HepG2 (cell line): Measurements from ENCODE around the gene P4HTM. TPM values are rescaled to one million over a fixed set of nuclear protein-coding genes. Genes with fewer than 3 reads are reported as not detected.

Experiments
- ARID4A ChIP-seq: sonication (generic); formaldehyde crosslinking; IDR thresholded peaks from 2 replicates; pipeline ENCODE4 v1.5.0; 2020; ENCODE audit warnings: mild to moderate bottlenecking, missing genetic modification reagents, borderline replicate concordance
- ARNT ChIP-seq: fragments of 450-650 bp; IDR thresholded peaks from 2 replicates; pipeline ENCODE4 v1.6.1; 2017
- CEBPZ ChIP-seq: IDR thresholded peaks from 2 replicates; pipeline ENCODE4 v1.6.1; 2012; ENCODE audit warnings: low read length, improper control_type of control experiment
- DNMT1 ChIP-seq: sonication (generic); formaldehyde crosslinking; IDR thresholded peaks from 2 replicates; pipeline ENCODE4 v1.5.1; 2020; ENCODE audit warnings: mild to moderate bottlenecking, missing genetic modification reagents
- GMEB1 ChIP-seq: sonication (generic); formaldehyde crosslinking; IDR thresholded peaks from 2 replicates; pipeline ENCODE4 v1.5.1; 2020; ENCODE audit warnings: missing genetic modification reagents, mild to moderate bottlenecking, borderline replicate concordance
- REL ChIP-seq: sonication (generic); formaldehyde crosslinking; conservative IDR thresholded peaks from 2 replicates; pipeline ENCODE4 v1.8.0; 2022; ENCODE audit warnings: mild to moderate bottlenecking, missing genetic modification reagents, moderate library complexity
- SIN3A ChIP-seq: IDR thresholded peaks from 2 replicates; pipeline ENCODE4 v1.6.1; 2011; ENCODE audit warnings: low read depth, mild to moderate bottlenecking, control low read depth, low read length, borderline replicate concordance
- STAT6 ChIP-seq: sonication (generic); formaldehyde crosslinking; IDR thresholded peaks from 2 replicates; pipeline ENCODE4 v1.4.0; 2020; ENCODE audit warnings: missing genetic modification reagents, mild to moderate bottlenecking, borderline replicate concordance
- TFDP1 ChIP-seq: IDR thresholded peaks from 2 replicates; pipeline ENCODE4 v1.6.1; 2016; ENCODE audit warnings: missing compliant biosample characterization, missing genetic modification reagents, borderline replicate concordance
- ZNF138 ChIP-seq: sonication (generic); formaldehyde crosslinking; IDR thresholded peaks from 2 replicates; pipeline ENCODE4 v1.5.0; 2020; ENCODE audit warnings: mild to moderate bottlenecking, low read depth, missing genetic modification reagents
- ZSCAN9 ChIP-seq: IDR thresholded peaks from 2 replicates; pipeline ENCODE4 v1.6.1; 2016; ENCODE audit warnings: borderline replicate concordance
- polyA plus RNA-seq, 8 experiments: library from polyadenylated mRNA; depleted of rRNA in 3 of 8; stranded (reverse) in 7 of 8; unstranded in 1 of 8; fragments of >200 nt; fragmentation: Illumina TruSeq in 4 of 8; extraction: Trizol in 4 of 8; gene quantifications; 2 replicates each; pipeline versions ENCODE4 v1.2.1 to v1.2.3, GENCODE V29; 2011 to 2016; ENCODE audit warnings: low read depth in 4 of 8, missing spikeins in 1 of 8, mixed read lengths in 1 of 8; ENCODE audit not compliant: insufficient read depth in 1 of 8
- total RNA-seq, 5 experiments: library from RNA; depleted of rRNA; stranded (reverse); fragments of >200 nt; fragmentation: Illumina TruSeq; extraction: Trizol; gene quantifications; 2 replicates each; pipeline ENCODE4 v1.2.3, GENCODE V29; 2016; ENCODE audit warnings: low read depth in 1 of 5

Gene P4HTM
- total and polyA plus RNA-seq, 2 of the 13 experiments (the other 11 are each of a cell fraction or from before 2014, with no cell fraction given) = 0.01 TPM; not detected in 1

- TF ChIP-seq CEBPZ = no peak
- 0 out of 2 replicates have a peak, but pooled peaks have one; percentile 25 for TF ChIP-seq SIN3A
- peak; percentile 82; the same call in 1 of the 2 replicates for TF ChIP-seq ZNF138 (CRISPR knock-in tag)
- no peak for TF ChIP-seq ARNT
- no peak for TF ChIP-seq TFDP1 (CRISPR knock-in tag)
- peak; percentile 92 for TF ChIP-seq ARID4A (CRISPR knock-in tag)
- peak; percentile 94 for TF ChIP-seq GMEB1 (CRISPR knock-in tag)
- peak; percentile 28; the same call in 1 of the 2 replicates for TF ChIP-seq REL (CRISPR knock-in tag)
- TF ChIP-seq ZSCAN9 (CRISPR knock-in tag) = no peak; the same call in 1 of the 2 replicates
- TF ChIP-seq STAT6 (CRISPR knock-in tag) = peak; percentile 69; the same call in 1 of the 2 replicates
- no peak for TF ChIP-seq DNMT1 (CRISPR knock-in tag)
These were observed 32.0 kb downstream of the P4HTM start, which contains the start of gene NDUFAF3 (continued) for GRCh38 chr3:49021813-49022687.
